GM19238 (cell line): Measurements from ENCODE around the gene CLDN18.

Experiments used
- DNase-seq: peaks from one replicate; pipeline ENCODE4 v3.0.0; 2011; ENCODE audit warnings: low spot score; ENCODE audit not compliant: insufficient read length

The CLDN18 gene

DNA sequence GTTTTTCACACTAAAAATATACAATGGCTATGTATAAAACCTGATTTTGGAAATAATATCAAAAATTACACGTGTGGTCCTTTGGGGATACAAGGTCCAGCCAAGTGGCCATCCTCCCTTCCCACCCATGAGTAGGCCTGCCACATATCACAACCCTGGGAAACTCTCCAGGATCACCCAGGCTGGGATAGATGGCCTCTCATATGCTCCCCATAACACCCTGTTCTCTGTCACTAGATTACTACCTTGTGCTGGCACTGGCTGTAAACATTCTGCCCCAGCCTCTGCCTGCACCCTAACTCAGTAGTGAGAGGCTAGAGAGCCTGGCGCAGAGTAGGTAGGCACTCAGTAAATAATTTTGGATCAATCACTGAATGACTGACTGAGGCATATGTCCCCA lies 52.1 kb downstream of the CLDN18 start:
- DNase-seq: no peak

GRCh38 chr3:138062626-138063025 lies 52.7 kb downstream of the CLDN18 start:
- no peak for DNase-seq

DNA sequence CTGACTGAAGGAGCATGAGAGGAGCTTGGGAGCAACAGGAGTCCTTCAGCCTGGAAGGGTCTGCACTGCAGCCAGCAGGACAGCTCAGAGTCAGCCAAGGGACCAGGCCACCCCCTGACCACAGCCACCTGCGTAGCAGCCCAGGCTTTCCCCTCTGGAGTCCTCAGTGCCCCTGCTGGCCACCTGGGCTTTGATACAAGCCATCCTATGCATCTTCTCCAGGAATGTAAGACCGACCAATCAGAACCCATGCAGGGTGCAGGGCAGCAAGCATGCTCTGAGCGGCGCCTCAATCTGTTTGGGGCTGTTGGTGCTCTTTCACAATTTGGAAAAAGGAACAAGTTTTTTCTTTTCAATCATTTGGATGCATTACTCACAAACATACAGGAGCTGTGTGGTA lies 53.5 kb downstream of the CLDN18 start:
- no peak for DNase-seq

- no peak for DNase-seq
Measured at GRCh38 chr3:138065949-138066348, 56.0 kb downstream of the CLDN18 start.

DNA sequence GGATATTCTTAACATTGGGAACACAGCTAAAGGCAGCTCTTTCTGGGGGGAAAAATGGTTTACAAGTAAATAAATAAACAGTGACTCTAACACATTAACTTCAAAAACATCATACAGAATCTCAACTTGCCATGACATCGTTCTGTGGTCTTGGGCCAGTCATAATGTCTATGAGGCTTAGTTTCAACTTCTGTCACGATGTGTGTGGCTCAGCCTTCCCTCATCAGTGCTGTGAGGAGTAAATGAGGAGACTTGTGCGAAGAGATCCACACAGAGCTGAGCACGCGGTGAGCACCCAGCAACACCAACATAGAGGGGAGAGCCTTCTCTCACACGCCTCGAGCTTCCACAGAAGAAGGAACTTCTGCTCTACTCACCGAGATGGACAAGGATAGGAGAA lies 56.4 kb downstream of the CLDN18 start:
- peak; percentile 20 for DNase-seq

GRCh38 chr3:138066972-138067371 lies 57.0 kb downstream of the CLDN18 start:
- no peak for DNase-seq

DNA sequence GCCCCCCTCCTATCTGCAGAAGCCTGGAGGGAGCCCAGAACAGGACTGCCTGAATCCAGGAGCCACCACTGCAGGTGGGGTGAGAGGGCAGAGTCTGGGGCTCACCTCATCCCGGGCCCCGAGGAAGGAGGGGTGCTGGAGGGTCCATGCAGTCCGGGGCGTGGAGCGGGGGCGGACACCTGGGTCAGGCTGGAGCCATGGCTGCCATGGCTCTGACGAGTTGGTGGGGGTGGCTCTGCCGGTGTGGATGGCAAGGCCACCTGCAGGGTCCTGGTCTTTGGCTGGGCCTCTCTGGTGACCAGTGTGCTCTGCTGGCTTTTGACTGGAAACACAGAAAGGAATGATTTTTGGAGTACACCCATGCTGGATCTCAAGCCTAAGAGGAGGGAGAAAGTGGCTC lies 58.1 kb downstream of the CLDN18 start:
- DNase-seq: no peak

- DNase-seq: peak; percentile 76
Measured at GRCh38 chr3:138068579-138069174, 58.7 kb downstream of the CLDN18 start.

GRCh38 chr3:138070006-138070405 lies 60.0 kb downstream of the CLDN18 start:
- no peak for DNase-seq

- no peak for DNase-seq
Measured at GRCh38 chr3:138072796-138073195, 62.8 kb downstream of the CLDN18 start.

DNA sequence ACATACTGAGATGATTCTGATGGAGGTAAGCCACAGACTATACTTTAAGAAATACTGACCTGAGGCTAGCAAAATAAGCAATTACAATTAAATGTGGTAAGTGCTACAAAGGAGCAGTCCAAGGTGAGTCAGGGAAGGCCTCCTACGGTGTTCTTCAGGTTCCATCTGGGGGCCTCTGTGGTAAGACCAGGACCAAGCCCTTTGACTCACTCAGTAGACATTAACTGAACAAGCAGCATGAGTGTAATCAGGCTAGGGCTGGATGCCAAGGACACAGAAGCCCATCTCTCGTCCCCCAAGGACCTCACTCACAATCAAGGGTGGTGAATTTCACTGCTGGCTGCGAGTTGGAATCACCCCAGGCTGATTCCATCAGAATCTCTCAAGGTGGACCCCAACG lies 68.1 kb downstream of the CLDN18 start:
- DNase-seq: no peak

DNA sequence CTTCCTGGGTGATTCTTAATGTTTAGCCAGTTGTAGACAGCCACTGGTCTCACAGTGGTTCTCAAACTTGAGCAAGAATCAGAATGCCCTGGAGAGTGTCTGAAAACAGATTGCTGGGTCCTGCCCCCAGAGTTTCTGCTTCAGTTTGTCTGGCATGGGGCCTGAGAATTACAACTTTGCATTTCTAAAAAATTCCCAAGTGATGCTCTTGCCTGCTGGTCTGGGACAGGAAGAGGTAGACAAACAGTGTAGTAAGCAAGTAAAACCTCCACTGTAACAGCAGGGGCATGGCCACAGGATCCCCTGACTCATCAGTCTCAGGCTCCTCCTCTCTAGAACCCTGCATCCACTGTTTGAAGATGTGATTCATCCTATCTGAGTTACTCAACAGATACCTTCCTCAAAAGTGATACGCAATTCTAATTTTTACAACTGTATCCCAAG lies 69.0 kb downstream of the CLDN18 start:
- no peak for DNase-seq

- no peak for DNase-seq
Measured at GRCh38 chr3:138079901-138080300, 69.9 kb downstream of the CLDN18 start.

GRCh38 chr3:138081371-138082084 lies 71.6 kb downstream of the CLDN18 start:
- DNase-seq: no peak

GRCh38 chr3:138082085-138082991 lies 72.4 kb downstream of the CLDN18 start:
- no peak for DNase-seq

DNA sequence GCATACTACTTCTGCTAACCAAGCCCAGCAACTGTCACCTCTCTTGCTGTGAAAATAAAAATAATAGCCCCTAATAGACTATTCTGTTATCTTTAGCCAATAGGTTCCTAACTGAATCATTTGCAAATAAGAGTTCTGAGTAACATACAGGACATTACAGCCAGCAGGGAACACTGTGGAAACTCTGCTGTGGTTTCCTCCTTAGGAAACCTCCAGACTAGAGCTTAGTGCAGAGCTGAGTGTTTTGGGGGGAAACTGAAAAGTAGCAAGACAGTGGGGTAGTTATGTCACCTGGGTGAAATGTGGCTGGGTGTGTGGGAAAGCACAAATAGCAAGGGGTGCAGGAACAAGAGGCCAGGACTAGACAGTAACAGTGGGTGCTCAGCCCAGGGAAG lies 73.0 kb downstream of the CLDN18 start:
- no peak for DNase-seq
